GM18858 (cell line): Measurements from ENCODE around the gene POLN.
"Not testable (repeated sequence)": the region's sequence is repeated elsewhere in the genome, so short reads cannot be mapped to it uniquely, and the experiment has no call there.

Experiments used
- ATAC-seq: cut with Tn5 transposase; IDR thresholded peaks from one replicate; pipeline ENCODE4 v1.9.1; 2021; ENCODE audit not compliant: unreplicated experiment

POLN gene

DNA sequence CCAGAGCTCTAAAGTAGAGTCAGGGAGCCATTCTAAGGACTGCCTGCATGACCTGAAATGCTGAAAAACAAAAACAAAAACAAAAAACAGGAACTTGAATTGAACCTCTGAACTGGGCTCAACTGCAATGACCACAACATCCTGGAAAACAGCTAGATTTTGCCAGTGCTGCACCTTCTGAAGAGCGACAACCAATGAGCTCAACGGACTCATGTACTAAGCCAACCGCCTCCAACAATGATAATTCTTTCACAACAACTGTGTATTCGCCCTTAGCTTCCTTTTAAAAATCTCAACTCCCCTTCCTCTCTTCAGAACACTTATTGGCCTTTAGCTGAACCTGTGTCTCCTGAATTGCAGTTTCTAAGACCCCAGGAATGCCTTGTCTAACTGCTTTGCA lies 69.8 kb downstream of the POLN start:
- ATAC-seq = no peak

DNA sequence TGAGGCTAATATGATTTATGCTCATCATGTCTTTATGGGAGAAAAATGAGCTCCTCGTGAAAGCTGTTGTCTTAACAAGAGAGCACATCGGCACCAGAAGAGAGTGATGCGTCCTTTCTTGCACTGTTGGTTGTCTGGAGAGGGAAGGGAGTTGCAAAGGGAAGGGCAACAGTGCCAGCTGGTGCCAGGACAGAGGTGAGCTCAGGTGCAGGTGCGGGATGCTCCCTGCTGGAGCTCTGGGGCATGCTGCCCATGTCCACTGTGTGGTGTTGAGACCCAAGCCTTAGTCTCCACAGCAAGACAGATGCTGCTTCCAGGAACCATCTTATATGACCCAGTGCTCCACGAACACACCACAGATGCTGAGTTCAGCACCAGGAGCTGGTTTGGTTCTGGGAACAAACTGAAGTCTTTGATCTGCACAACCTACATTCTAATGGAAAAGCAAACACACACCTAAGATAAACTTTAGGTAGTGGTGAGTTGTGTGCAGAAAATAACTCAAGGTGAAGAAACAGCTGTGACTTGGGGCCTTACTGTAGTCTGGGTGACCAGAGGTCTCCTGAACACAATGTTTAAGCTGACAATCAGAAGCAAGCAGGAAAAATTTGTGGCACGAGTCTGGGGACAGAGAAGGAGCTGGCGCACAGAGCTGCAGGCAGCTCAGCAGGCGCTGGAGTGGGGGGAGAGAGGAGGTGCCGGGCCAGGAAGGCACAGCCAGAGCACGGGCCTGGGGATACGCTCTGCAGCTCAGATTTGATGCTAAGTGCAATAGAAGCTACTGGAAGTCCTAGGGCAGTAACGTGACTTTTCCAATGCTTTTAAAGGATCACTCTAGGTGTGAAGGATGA lies 73.2 kb downstream of the POLN start:
- no peak for ATAC-seq

DNA sequence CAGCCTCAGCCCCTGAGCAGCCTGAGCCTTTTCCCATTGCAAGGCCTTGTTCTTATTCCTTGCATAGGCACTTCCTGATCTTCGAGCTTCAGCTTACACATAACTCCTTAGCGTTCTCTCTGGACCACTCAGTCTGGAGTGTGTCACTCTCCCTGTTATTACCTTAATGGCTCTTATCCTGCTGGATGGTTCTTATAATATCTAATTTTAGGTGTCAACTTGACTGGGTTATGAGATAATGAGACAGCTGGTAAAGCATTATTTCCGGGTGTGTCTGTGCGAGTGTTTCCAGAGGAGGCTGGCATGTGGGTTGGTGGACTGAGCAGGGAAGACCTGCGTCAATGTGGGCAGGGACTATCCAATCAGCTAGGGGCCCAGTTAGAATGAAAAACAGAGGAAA lies 75.7 kb downstream of the POLN start:
- no peak for ATAC-seq

DNA sequence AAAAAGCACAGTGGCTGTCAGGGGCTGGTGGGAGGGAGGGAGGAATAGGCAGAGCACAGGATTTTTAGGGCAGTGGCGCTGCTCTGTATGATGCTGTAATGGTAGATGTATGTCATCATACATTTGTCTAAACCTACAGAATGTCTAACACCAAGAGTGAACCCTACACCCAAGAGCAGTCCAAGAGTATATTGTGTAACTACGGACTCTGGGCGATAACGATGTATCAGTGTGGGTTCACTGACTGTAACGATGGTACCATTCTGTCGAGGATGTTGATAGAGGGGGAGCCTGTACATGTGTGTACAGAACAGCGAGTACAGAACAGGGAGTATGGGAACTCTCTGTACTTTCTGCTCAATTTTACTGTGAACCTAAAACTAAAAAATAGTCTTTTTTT lies 76.5 kb downstream of the POLN start:
- ATAC-seq = no peak

DNA sequence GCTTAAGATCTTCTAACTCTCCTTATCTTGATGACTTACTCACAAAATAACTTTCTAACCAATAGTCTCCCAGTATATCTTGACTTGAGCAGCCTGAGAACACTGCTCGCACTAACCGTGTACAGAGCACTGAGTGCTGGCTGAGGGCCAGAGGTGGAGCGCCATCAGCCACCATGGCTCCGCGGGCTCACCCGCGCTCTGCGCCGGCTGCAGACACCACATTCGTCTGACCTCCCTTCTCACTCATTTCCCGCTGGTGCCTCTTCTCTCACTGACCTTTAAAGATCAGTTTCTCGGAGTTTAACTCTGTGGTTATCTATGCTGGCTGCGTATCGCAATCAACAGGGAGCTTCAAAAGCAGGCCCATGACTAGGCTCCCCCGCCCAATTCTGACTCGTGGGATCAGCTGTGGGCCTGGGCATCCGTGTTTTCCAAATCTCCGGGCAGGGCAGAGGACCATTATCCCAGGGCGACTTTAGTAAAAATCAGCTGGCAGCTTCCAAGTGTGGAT lies 78.6 kb downstream of the POLN start:
- no peak for ATAC-seq

DNA sequence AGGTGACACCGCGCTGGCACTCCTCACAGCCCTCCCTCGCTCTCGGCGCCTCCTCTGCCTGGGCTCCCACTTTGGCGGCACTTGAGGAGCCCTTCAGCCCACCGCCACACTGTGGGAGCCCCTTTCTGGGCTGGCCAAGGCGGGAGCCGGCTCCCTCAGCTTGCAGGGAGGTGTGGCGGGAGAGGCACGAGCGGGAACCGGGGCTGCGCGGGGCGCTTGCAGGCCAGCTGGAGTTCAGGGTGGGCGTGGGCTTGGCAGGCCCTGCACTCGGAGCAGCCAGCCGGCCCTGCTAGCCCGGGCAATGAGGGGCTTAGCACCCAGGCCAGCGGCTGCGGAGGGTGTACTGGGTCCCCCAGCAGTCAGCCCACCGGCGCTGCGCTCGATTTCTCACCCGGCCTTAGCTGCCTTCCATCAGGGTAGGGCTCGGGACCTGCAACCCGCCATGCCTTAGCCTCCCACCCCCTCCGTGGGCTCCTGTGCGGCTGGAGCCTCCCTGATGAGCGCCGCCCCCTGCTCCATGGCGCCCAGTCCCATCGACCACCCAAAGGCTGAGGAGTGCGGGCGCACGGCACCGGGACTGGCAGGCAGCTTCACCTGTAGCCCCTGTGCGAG lies 80.7 kb downstream of the POLN start:
- ATAC-seq = not testable (repeated sequence)

DNA sequence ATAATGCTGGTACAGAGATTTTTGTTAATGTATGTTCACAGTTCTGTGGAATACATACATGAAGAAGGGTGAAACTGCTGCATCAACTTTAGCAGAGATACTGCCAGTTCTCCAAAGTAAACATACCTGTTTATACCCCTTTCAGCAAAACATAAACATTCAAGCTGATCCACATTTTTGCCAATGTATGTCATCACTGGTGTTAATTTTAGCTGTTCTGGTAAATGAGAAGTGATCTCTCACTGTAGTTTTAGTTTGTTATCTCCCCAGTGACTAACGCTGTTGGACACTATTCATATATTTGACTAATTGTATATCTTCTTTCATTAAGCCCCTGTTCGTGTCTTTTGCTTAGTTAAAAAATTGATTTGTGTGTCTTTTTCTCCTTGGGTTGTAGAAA lies 82.0 kb downstream of the POLN start:
- ATAC-seq = no peak

DNA sequence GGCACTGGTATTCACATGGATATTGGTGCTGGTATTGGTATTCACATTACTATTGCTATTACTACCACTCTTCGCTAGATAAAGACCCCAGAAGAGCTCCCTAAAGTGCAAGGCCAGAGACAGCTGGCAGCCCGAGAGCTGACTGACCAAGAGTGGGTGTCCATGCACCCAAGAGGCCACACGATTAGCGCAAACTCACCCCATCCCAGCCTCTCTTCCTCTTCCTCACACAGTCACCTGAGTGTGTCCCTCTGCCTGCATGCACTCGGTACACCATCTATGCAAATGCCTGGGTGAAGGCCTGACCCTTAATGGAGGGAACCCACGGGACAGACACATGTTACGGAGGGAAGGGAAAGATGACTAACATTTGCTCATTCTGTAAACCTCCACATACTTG lies 86.7 kb downstream of the POLN start:
- no peak for ATAC-seq

DNA sequence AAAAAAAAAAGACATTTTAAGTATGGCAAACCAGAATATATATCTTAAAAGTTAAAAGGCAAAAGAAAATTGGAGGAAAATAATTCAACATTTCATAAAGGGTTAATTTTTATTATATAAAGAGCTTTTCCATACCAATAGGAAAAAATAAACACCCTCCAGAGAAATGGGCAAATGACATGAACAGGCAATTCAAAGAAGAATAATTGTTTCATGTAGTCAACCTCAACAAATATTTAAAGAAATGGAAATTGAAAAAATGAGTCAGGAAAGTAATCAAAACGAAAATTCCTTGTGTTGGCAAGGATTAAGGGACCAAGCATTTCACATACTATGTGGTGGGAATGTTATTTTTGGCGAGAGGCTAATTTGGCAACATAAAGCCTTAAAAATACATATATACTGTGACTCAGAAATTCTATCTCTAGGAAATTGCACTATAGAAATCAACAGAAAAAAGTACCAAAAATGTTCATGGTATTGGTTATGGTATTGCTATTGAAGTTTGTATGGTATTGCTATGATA lies 87.6 kb downstream of the POLN start:
- no peak for ATAC-seq

DNA sequence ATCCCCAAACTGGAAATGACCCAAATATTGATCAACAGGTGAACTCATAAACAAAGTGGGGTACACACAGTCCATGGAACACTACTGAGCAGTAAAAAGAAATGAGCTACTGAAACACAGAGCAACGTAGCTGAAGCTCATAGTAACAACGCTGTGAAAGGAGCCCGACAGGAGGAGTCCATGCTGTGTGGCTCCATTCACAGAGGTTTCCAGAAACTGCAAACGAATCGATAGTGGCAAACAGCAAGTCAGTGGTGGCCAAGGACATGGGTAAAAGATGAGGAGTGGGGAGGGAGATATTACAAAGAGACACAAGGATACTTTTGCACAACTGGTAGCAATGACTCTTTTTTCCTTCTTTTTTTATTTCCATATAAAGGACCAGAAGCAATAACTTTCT lies 90.4 kb downstream of the POLN start:
- ATAC-seq = no peak

DNA sequence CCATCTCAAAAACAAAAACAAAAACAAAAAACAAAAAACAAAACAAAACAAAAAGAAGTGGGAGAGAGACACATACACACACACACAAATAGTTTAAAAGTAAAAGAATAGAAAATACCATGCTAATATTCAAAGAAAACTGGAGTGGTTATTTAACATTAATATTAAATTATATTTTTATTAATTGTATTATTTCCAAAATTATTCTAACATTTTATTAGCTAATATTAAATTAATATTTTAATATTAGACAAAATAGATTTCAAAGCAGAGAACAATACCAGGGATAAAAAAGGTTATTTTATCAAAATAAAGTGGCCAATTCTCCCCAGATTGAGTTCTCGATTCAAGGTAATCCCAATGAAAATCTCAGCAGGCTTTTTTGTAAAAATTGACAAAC lies 91.8 kb downstream of the POLN start:
- ATAC-seq = no peak

DNA sequence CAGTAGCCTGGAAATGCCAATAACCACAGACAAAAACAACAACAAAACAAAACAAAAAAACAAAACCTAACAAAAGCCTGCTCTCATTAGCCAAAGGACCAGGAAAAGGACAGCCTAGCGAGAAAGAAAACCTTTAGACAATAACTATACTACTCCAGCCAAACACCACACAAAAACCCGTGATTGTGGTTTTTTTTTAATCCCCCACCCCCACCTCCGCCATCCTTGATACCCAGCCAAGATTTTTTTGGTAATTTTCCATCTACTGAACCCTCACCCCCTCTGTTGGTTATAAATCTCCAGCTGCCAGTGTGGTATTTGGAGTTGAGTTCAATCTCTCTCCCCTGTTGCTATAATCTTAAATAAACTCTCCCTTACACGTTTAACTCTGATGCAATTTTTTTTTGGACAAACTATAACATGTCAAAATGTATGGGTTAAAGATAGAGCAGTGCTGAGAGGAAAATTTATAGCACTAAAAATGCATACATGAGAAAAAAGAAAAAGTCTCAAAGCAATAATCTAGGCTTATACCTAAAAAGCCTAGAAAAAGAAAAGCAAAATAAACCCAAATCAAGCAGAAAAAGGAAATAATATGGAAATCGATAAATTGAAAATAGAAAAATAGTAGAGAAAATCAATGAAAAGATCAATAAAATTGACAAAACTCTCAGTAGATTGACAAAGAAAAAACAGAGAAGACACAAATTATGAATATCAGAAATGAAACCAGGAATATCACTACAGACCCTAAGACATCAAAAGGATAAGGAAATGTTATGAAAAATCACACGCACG lies 99.1 kb downstream of the POLN start:
- no peak for ATAC-seq

DNA sequence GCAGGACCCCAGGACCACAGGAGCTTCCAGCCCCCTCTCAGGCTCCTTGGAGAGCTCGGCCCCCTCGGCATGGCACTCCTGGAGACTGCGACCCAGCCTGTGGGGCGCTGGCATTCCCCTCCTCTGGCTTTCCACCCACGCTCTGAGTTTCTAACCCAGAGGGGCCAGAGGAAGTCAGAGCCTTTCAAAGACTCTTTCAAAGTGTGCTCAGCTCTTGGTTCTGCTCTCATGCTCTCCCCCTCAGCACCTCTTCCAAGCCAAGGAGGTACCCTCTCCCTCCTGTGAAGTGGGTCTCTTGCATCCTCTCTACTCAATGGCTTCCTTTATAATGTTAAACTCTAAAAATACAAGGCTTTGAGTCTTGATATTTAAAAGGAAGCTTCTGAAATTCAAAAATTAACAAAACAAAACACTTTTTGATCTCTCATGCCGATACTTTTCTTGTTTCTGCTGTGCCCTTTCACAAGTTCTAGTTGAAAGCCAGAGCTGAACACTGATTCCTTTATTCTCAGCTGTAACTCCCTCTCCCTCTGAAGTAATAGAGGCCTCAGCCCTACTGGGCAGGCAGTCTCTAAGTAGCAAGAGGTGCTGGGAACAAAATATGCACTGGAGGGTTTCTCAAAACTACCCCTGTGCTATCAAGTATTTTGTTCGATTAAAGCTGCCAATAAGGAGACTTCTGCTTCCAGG lies 100.0 kb downstream of the POLN start:
- ATAC-seq = no peak

DNA sequence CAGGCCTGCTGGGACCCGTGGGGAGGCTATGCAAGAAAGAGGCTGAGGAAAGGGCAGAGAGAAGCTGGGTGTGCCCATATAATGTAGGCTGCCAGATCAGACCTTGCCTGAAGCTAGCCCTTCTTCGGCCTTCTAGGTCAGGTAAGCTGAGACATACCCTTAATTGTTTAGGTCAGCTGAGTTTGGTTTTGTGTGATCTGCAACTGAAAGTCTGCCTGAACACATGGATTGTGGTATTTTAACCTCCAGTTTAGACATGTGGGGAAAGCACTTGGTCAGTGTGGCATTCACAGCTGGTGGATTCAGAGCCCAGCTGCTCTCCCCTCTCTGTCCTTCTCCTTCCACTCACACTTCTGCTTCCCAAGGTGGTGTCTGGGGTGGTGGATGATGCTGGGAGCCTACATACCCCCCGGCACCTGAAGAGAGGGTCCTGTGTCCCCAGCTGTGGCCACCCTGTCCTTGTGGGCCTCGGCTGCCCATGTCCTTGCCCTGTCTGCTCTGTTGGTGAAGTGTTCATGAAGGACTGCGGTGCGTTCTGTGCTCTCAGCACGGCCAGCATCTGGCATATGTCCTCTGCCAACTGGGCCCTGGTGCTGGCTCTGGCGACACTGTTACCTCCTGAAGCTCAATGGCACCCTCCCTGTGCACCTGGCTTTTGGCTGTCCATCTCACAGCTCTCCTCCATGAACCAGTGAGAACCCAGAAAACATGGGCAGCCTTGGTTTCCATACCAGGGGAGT lies 100.7 kb downstream of the POLN start:
- no peak for ATAC-seq

DNA sequence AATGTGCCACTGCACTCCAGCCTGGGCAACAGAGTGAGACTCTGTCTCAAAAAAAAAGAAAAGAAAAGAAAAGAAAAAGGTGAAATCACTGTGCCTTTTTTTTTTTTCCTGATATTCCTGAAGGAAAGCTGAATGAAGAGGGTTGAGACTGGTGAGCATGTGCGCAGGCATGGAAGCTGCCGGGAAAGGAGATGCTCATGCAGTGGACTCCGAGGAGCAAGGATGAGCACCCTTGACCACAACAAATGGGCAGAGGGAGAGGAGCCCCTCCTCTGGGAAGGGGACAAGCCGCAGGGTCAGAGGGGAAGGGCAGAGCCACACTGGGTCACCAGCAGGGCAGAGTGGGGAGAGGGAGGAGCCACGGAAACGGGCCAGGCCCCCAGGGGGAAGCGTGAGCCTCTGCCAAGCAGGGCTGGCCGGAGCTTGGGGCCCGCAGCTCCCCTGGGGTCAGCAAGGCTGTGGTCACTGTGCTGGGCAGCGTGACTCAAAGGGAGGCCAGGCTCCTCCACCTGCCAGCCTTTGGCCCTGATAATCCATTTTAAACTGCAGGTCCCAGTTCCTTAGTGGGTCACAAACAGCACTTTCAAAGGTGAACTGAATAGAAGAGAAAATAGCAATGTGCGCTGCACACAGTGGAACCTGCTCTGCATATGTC lies 102.9 kb downstream of the POLN start:
- ATAC-seq = no peak

DNA sequence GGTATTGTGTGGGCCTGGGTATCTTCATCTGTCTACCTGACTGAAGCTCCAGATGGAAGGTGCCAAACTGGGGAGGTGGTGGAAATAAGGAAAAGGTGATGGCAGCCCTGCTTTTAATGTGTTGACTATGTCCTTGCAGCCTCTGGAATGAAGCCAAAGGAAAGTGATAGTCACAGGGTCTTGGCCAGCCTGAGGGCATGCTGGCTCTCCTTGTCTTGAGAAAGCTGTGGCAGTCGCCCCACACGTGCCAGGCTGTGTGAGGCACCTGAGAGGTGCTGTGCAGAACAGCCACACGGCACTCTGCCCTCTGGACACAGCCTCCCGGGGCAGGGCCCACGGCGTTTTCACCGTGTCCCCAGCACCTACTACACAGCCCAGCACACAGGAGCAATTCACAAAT lies 105.2 kb downstream of the POLN start:
- no peak for ATAC-seq

DNA sequence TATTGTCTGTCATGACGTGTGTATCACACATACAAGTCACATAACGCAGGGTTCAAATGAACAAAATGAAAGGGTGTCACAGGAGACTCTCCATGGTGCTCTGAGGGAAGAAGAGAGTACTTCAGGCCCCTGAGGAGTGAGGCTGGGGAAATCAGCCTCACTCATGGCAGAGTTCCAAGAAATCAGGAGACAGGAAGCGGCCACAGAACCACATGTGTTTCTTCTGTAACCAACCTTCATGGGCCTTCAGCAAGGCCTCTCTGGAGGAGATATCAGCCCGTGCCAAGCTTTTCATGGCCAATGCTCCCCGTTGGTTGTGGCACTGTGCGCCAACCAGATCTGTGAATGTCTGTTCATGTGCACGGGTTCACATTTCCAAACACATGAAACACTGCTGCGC lies 106.8 kb downstream of the POLN start:
- no peak for ATAC-seq

DNA sequence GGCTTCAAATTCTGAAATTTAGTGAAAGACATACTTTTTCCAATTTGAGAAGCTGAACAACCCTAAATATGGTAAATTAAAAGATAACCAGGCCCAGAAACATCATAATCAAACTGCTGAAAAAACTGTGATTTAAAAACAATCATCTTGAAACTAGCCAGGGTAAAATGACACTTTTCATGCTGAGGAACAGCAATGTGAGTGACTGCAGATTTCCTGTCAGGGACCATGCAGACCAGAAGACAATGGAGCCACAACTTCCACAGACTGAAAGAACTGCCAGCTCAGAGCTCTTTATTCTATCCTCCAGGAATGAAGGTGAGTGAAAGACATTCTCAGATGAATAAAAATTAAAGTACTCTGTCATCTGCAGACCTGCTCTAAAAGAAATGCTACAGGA lies 109.5 kb downstream of the POLN start:
- ATAC-seq = no peak

DNA sequence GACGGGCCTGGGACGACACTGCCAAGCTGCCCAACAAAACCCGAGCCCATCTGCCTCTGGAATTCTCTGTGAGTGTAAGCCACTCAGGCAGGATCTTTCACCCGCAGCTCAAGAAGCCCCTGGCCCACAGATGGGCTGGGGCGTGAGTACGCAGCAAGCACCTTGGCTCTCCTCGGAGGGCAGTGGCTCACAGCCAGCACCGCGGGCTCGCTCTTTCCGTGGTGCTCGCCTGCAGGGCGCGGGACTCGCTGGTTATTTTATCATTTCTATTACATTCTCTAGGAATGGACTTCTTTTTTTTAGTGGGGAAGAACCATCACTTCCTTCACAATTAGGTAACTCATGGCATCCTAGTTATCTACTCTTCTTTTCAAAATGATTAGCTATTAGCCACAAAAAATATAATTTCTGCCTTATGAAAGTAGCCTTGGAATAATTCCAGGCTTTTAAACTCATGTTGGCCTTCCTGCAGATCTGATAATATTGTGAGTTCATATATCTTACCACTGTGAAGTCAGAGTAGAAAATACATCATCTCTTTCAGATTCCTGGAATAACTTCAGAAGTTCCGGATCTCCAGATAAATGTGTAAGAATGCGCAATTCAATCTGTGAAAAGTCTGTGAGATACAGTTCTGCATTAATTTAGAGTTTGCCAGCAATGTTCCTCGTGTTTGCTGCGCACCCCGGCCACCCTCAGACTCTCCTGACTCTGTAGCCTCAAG lies 114.2 kb downstream of the POLN start:
- no peak for ATAC-seq
